ENCODE data around the gene SLC6A3.

Gene SLC6A3

DNA sequence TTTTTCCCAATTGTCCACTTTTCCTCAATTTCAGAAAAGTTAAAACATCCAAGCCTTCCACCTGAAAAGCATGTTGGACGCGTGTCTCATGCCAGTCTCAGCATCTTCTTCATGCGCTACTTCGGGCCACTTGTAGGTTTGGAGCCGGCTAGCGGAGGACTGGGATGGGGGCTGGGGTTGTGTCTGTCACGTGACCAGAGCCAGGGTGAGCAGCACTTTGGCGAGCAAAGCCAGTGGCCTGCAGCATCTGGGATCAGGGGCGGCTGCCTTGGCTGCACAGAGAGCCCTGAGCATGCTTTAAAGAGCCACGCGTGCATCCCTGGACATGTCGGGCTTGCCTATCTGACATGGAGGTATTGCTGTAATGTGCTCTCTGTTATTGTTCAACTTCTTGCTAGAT is 41.2 kb downstream of the SLC6A3 start:
- no CpG with 5 or more reads among the region's 12 CpGs for WGBS (ENCODE audit: extremely low coverage, insufficient coverage, low lambda C conversion rate)
- Histone ChIP-seq H3K23ac (ENCODE audit: low read length) (no peak overlapping the region), H3K79me1 (ENCODE audit: low read length) (no peaks in the 10 kb centered on the region), H2BK5ac (ENCODE audit: low read length) (no peak overlapping the region), H3K27ac (ENCODE audit: low read depth, low read length) (no peak overlapping the region), H2BK15ac (replicated peaks; ENCODE audit: low read depth) (no peak overlapping the region), H4K5ac (ENCODE audit: low read length) (no peak overlapping the region), H3K4me1 (ENCODE audit: control insufficient read depth, low read depth, low read length) (no peaks in the 10 kb centered on the region), H3K4me3 (ENCODE audit: low read length) (no peak overlapping the region), H2BK120ac (ENCODE audit: low read depth, low read length) (no peak overlapping the region), H3K9ac (ENCODE audit: low read length) (no peak overlapping the region), H3K27me3 (ENCODE audit: insufficient read depth, low read length, poor library complexity) (no peaks in the 10 kb centered on the region), H3K79me2 (ENCODE audit: control insufficient read depth, insufficient read depth, low read length) (no peaks in the 10 kb centered on the region), H3K4me2 (ENCODE audit: low read length) (no peak overlapping the region), H4K8ac (ENCODE audit: low read depth, low read length) (no peak overlapping the region), H3K36me3 (ENCODE audit: control insufficient read depth, insufficient read depth, low read length) (no peaks in the 10 kb centered on the region), H3K4ac (ENCODE audit: low read depth, low read length) (no peak overlapping the region), H3K56ac (ENCODE audit: low read length) (no peak overlapping the region), H2AK5ac (ENCODE audit: low read length) (no peak overlapping the region), H3K18ac (ENCODE audit: low read length) (no peak overlapping the region)
- no peak for DNase-seq

DNA sequence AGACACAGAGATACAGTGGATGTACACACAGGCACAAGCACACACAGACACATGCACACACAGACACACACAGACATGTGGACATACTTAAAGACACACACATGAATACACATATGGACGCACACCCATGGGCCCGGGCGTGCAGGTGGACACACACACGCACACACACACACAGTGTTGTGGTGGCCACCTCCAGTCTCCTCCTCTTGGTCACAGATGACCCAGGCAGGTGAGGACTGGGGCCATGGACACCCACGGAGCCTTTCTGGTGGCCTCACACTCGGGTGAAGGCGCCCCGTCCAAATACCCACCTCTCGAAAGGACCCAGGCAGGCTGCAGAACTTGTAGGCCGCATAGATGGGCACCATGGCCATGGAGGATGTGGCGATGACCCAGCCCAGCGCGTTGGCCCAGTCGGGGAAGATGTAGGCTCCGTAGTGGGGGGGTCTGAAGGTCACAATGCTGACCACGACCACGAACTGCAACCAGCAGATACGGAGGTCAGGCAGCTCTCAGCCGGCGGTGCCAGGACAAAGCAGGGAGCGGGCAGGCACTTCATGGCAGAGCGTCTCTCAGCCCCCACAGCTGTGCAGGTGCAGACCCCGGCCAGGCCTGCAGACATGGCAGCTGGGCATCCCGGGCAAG is 42.5 kb downstream of the SLC6A3 start:
- Histone ChIP-seq H3K27ac (ENCODE audit: low read depth, low read length) (no peak overlapping the region), H3K4me2 (ENCODE audit: low read length) (no peak overlapping the region), H3K4ac (ENCODE audit: low read depth, low read length) (no peak overlapping the region), H3K18ac (ENCODE audit: low read length) (no peak overlapping the region), H2BK5ac (ENCODE audit: low read length) (no peak overlapping the region), H3K27me3 (ENCODE audit: insufficient read depth, low read length, poor library complexity) (no peaks in the 10 kb centered on the region), H2BK15ac (replicated peaks; ENCODE audit: low read depth) (no peak overlapping the region), H3K79me1 (ENCODE audit: low read length) (no peaks in the 10 kb centered on the region), H4K5ac (ENCODE audit: low read length) (no peak overlapping the region), H3K4me3 (ENCODE audit: low read length) (no peak overlapping the region), H3K56ac (ENCODE audit: low read length) (no peak overlapping the region), H3K79me2 (ENCODE audit: control insufficient read depth, insufficient read depth, low read length) (no peaks in the 10 kb centered on the region), H2BK120ac (ENCODE audit: low read depth, low read length) (no peak overlapping the region), H3K23ac (ENCODE audit: low read length) (no peak overlapping the region), H4K8ac (ENCODE audit: low read depth, low read length) (no peak overlapping the region), H2AK5ac (ENCODE audit: low read length) (no peak overlapping the region), H3K36me3 (ENCODE audit: control insufficient read depth, insufficient read depth, low read length) (no peaks in the 10 kb centered on the region), H3K9ac (ENCODE audit: low read length) (no peak overlapping the region), H3K4me1 (ENCODE audit: control insufficient read depth, low read depth, low read length) (no peaks in the 10 kb centered on the region)
- no CpG with 5 or more reads among the region's 24 CpGs for WGBS (ENCODE audit: extremely low coverage, insufficient coverage, low lambda C conversion rate)
- DNase-seq: no peak

- no CpG with 5 or more reads among the region's 14 CpGs for WGBS (ENCODE audit: extremely low coverage, insufficient coverage, low lambda C conversion rate)
- H3K4me1 ChIP-seq (ENCODE audit: control insufficient read depth, low read depth, low read length): no peaks in the 10 kb centered on the region
- H4K5ac ChIP-seq (ENCODE audit: low read length): no peak overlapping the region
- no peak overlapping the region for H2BK15ac ChIP-seq (replicated peaks; ENCODE audit: low read depth)
- no peak overlapping the region for H2AK5ac ChIP-seq (ENCODE audit: low read length)
- H3K36me3 ChIP-seq (ENCODE audit: control insufficient read depth, insufficient read depth, low read length): no peaks in the 10 kb centered on the region
- no peak overlapping the region for H2BK120ac ChIP-seq (ENCODE audit: low read depth, low read length)
- DNase-seq: no peak
- no peak overlapping the region for H2BK5ac ChIP-seq (ENCODE audit: low read length)
- H3K56ac ChIP-seq (ENCODE audit: low read length): no peak overlapping the region
- H3K79me1 ChIP-seq (ENCODE audit: low read length): no peaks in the 10 kb centered on the region
- no peaks in the 10 kb centered on the region for H3K27me3 ChIP-seq (ENCODE audit: insufficient read depth, low read length, poor library complexity)
- H3K4me3 ChIP-seq (ENCODE audit: low read length): no peak overlapping the region
- no peak overlapping the region for H3K4ac ChIP-seq (ENCODE audit: low read depth, low read length)
- H4K8ac ChIP-seq (ENCODE audit: low read depth, low read length): no peak overlapping the region
- no peak overlapping the region for H3K9ac ChIP-seq (ENCODE audit: low read length)
- no peak overlapping the region for H3K18ac ChIP-seq (ENCODE audit: low read length)
- no peak overlapping the region for H3K27ac ChIP-seq (ENCODE audit: low read depth, low read length)
- H3K79me2 ChIP-seq (ENCODE audit: control insufficient read depth, insufficient read depth, low read length): no peaks in the 10 kb centered on the region
- no peak overlapping the region for H3K4me2 ChIP-seq (ENCODE audit: low read length)
- no peak overlapping the region for H3K23ac ChIP-seq (ENCODE audit: low read length)
Observed at GRCh38 chr5:1401536-1402138, 43.6 kb downstream of the SLC6A3 start.

DNA sequence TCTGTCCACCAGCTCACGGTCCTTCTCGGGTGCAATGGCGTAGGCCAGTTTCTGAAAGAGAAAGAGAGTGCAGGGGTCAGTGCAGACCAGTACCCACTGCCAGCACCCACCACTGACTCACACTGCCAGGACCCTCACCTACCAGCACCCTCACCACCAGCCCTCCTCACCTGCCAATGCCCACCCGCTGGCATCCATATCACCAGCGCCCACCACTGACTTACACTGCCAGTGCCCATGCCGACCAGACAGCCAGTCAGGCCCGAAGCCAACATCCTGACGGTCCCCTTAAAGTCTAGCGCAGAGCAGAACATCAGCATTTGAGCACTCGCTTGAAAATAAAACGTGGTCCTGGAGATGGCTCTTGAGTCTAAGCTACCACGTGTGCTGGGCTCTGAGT is 44.3 kb downstream of the SLC6A3 start:
- H3K36me3 ChIP-seq (ENCODE audit: control insufficient read depth, insufficient read depth, low read length): no peaks in the 10 kb centered on the region
- no peak overlapping the region for H3K56ac ChIP-seq (ENCODE audit: low read length)
- DNase-seq: no peak
- H3K23ac ChIP-seq (ENCODE audit: low read length): no peak overlapping the region
- H2AK5ac ChIP-seq (ENCODE audit: low read length): no peak overlapping the region
- H3K4me2 ChIP-seq (ENCODE audit: low read length): no peak overlapping the region
- H2BK5ac ChIP-seq (ENCODE audit: low read length): no peak overlapping the region
- no peak overlapping the region for H4K5ac ChIP-seq (ENCODE audit: low read length)
- H3K27ac ChIP-seq (ENCODE audit: low read depth, low read length): no peak overlapping the region
- H3K27me3 ChIP-seq (ENCODE audit: insufficient read depth, low read length, poor library complexity): no peaks in the 10 kb centered on the region
- H2BK15ac ChIP-seq (replicated peaks; ENCODE audit: low read depth): no peak overlapping the region
- H2BK120ac ChIP-seq (ENCODE audit: low read depth, low read length): no peak overlapping the region
- no peaks in the 10 kb centered on the region for H3K79me2 ChIP-seq (ENCODE audit: control insufficient read depth, insufficient read depth, low read length)
- H4K8ac ChIP-seq (ENCODE audit: low read depth, low read length): no peak overlapping the region
- H3K4me3 ChIP-seq (ENCODE audit: low read length): no peak overlapping the region
- no peaks in the 10 kb centered on the region for H3K79me1 ChIP-seq (ENCODE audit: low read length)
- H3K18ac ChIP-seq (ENCODE audit: low read length): no peak overlapping the region
- H3K4ac ChIP-seq (ENCODE audit: low read depth, low read length): no peak overlapping the region
- WGBS (ENCODE audit: extremely low coverage, insufficient coverage, low lambda C conversion rate): no CpG with 5 or more reads among the region's 12 CpGs
- no peak overlapping the region for H3K9ac ChIP-seq (ENCODE audit: low read length)
- no peaks in the 10 kb centered on the region for H3K4me1 ChIP-seq (ENCODE audit: control insufficient read depth, low read depth, low read length)

DNA sequence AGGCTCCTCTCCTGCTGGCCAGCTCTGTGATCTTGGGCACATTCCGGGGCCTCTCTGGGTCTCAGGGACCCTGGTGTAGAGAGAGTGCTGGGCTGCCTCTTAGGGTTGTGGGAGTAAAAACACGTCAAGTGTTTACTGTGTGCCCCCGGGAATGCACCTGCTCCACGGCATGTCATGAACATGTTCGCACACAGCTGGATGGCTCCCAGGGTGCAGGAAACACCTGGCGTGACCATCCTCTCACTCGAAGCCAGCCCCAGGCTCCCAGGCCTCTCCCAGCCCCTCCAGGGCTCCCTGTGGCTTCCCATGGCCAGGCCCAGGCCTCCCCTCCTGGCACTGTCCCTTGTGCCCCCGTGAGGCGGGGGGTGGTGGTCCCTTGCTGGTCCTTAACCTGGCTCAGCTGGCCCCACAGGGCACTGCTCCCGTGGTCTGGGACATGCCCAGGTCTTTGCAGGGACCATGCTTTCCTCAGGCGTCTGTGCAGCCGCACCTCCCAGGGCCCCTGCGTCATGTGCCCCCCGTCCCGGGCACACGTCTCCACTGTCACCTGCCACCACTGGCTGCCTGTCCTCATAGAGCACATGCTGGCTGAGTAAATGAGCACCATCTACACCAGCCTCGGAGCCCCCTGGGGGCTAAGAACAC is 44.9 kb downstream of the SLC6A3 start:
- H3K27ac ChIP-seq (ENCODE audit: low read depth, low read length): no peak overlapping the region
- no peak overlapping the region for H3K9ac ChIP-seq (ENCODE audit: low read length)
- no peak overlapping the region for H3K4me3 ChIP-seq (ENCODE audit: low read length)
- no peak overlapping the region for H3K4me2 ChIP-seq (ENCODE audit: low read length)
- no peak overlapping the region for H2BK5ac ChIP-seq (ENCODE audit: low read length)
- H3K27me3 ChIP-seq (ENCODE audit: insufficient read depth, low read length, poor library complexity): no peaks in the 10 kb centered on the region
- H2BK120ac ChIP-seq (ENCODE audit: low read depth, low read length): no peak overlapping the region
- DNase-seq: no peak
- H3K18ac ChIP-seq (ENCODE audit: low read length): no peak overlapping the region
- H3K79me2 ChIP-seq (ENCODE audit: control insufficient read depth, insufficient read depth, low read length): no peaks in the 10 kb centered on the region
- WGBS (ENCODE audit: extremely low coverage, insufficient coverage, low lambda C conversion rate): no CpG with 5 or more reads among the region's 17 CpGs
- no peak overlapping the region for H3K56ac ChIP-seq (ENCODE audit: low read length)
- no peaks in the 10 kb centered on the region for H3K79me1 ChIP-seq (ENCODE audit: low read length)
- no peak overlapping the region for H3K23ac ChIP-seq (ENCODE audit: low read length)
- H3K4ac ChIP-seq (ENCODE audit: low read depth, low read length): no peak overlapping the region
- no peaks in the 10 kb centered on the region for H3K4me1 ChIP-seq (ENCODE audit: control insufficient read depth, low read depth, low read length)
- H3K36me3 ChIP-seq (ENCODE audit: control insufficient read depth, insufficient read depth, low read length): no peaks in the 10 kb centered on the region
- no peak overlapping the region for H4K5ac ChIP-seq (ENCODE audit: low read length)
- H4K8ac ChIP-seq (ENCODE audit: low read depth, low read length): no peak overlapping the region
- H2AK5ac ChIP-seq (ENCODE audit: low read length): no peak overlapping the region
- no peak overlapping the region for H2BK15ac ChIP-seq (replicated peaks; ENCODE audit: low read depth)

Measured in mesendoderm (in vitro differentiated cells).